MM.1S (cell line): Measurements from ENCODE around the gene METAP1D.

Source experiments
- EZH2 ChIP-seq: fragments of 300-600 bp; sonication (generic); optimal IDR thresholded peaks from 2 replicates; pipeline ENCODE3; 2017; ENCODE audit warnings: low read depth, mild to moderate bottlenecking, antibody characterized with exemption, low read length, mixed read lengths
- EZH2phosphoT487 ChIP-seq: fragments of 300-600 bp; sonication (generic); IDR thresholded peaks from 2 replicates; pipeline ENCODE4 v1.6.1; 2018; ENCODE audit warnings: antibody characterized with exemption, low read length
- TF ChIP-seq, protein P1 (sequence below): fragments of 300-600 bp; sonication (generic); IDR thresholded peaks from 2 replicates; pipeline ENCODE4 v1.5.1; 2016; ENCODE audit warnings: antibody characterized with exemption, low read length, mixed read lengths

DNA sequence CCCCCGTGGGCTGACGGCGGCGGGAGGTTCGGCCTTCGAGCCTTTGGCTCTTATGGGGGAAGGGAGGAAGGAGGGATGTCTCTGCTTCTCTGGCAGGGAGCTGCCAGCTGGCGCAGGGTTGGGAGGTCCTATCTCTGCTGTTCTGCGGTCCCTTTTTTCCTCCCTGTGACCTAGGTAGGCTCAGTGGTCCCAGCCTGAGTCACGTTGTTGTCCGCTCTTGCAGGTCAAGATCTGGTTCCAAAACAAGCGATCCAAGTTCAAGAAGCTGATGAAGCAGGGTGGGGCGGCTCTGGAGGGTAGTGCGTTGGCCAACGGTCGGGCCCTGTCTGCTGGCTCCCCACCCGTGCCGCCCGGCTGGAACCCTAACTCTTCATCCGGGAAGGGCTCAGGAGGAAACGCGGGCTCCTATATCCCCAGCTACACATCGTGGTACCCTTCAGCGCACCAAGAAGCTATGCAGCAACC lies 88.1 kb downstream of the METAP1D start:
- TF ChIP-seq, protein P1, sequence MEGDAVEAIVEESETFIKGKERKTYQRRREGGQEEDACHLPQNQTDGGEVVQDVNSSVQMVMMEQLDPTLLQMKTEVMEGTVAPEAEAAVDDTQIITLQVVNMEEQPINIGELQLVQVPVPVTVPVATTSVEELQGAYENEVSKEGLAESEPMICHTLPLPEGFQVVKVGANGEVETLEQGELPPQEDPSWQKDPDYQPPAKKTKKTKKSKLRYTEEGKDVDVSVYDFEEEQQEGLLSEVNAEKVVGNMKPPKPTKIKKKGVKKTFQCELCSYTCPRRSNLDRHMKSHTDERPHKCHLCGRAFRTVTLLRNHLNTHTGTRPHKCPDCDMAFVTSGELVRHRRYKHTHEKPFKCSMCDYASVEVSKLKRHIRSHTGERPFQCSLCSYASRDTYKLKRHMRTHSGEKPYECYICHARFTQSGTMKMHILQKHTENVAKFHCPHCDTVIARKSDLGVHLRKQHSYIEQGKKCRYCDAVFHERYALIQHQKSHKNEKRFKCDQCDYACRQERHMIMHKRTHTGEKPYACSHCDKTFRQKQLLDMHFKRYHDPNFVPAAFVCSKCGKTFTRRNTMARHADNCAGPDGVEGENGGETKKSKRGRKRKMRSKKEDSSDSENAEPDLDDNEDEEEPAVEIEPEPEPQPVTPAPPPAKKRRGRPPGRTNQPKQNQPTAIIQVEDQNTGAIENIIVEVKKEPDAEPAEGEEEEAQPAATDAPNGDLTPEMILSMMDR, result no peak
- TF ChIP-seq EZH2 (no peak), EZH2phosphoT487 (no peak)
